Measurements from ENCODE around the gene GADD45A.

GADD45A gene

GRCh38 chr1:67646145-67647035 lies 38.6 kb upstream of the GADD45A start (continued):
- TF ChIP-seq ZNF521 (tag by site-specific recombination; IDR thresholded peaks at IDR 0.05), result no peak
- TF ChIP-seq KLF10 (tag by site-specific recombination; IDR thresholded peaks at IDR 0.05), result no peak
- TF ChIP-seq ZNF132 (tag by site-specific recombination; IDR thresholded peaks at IDR 0.05; ENCODE audit: borderline replicate concordance), result no peak
- no peak for TF ChIP-seq BCL11A (tag by site-specific recombination; IDR thresholded peaks at IDR 0.05; ENCODE audit: low read depth)
- TF ChIP-seq ZNF140 (tag by site-specific recombination; IDR thresholded peaks at IDR 0.05), result no peak
- TF ChIP-seq, protein P1, sequence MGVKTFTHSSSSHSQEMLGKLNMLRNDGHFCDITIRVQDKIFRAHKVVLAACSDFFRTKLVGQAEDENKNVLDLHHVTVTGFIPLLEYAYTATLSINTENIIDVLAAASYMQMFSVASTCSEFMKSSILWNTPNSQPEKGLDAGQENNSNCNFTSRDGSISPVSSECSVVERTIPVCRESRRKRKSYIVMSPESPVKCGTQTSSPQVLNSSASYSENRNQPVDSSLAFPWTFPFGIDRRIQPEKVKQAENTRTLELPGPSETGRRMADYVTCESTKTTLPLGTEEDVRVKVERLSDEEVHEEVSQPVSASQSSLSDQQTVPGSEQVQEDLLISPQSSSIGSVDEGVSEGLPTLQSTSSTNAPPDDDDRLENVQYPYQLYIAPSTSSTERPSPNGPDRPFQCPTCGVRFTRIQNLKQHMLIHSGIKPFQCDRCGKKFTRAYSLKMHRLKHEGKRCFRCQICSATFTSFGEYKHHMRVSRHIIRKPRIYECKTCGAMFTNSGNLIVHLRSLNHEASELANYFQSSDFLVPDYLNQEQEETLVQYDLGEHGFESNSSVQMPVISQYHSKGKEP (tag by site-specific recombination; IDR thresholded peaks at IDR 0.05), result peak; percentile 76; the same call in 1 of the 2 replicates
- no peak for TF ChIP-seq ZNF747 (tag by site-specific recombination; IDR thresholded peaks at IDR 0.05)
- 0 out of 2 replicates have a peak, but pooled peaks have one; percentile 46 for TF ChIP-seq ZNF660 (tag by site-specific recombination; IDR thresholded peaks at IDR 0.05)
- TF ChIP-seq ZSCAN23 (tag by site-specific recombination; IDR thresholded peaks at IDR 0.05), result no peak
- no peak for TF ChIP-seq ZNF777 (tag by site-specific recombination; IDR thresholded peaks at IDR 0.05; ENCODE audit: borderline replicate concordance)
- no peak for TF ChIP-seq ZNF423 (tag by site-specific recombination; IDR thresholded peaks at IDR 0.05)
- TF ChIP-seq ZNF175 (tag by site-specific recombination; IDR thresholded peaks at IDR 0.05), result no peak
- TF ChIP-seq, protein P2, sequence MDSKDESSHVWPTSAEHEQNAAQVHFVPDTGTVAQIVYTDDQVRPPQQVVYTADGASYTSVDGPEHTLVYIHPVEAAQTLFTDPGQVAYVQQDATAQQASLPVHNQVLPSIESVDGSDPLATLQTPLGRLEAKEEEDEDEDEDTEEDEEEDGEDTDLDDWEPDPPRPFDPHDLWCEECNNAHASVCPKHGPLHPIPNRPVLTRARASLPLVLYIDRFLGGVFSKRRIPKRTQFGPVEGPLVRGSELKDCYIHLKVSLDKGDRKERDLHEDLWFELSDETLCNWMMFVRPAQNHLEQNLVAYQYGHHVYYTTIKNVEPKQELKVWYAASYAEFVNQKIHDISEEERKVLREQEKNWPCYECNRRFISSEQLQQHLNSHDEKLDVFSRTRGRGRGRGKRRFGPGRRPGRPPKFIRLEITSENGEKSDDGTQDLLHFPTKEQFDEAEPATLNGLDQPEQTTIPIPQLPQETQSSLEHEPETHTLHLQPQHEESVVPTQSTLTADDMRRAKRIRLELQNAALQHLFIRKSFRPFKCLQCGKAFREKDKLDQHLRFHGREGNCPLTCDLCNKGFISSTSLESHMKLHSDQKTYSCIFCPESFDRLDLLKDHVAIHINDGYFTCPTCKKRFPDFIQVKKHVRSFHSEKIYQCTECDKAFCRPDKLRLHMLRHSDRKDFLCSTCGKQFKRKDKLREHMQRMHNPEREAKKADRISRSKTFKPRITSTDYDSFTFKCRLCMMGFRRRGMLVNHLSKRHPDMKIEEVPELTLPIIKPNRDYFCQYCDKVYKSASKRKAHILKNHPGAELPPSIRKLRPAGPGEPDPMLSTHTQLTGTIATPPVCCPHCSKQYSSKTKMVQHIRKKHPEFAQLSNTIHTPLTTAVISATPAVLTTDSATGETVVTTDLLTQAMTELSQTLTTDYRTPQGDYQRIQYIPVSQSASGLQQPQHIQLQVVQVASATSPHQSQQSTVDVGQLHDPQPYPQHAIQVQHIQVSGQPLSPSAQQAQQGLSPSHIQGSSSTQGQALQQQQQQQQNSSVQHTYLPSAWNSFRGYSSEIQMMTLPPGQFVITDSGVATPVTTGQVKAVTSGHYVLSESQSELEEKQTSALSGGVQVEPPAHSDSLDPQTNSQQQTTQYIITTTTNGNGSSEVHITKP (tag by site-specific recombination; IDR thresholded peaks at IDR 0.05), result no peak
- TF ChIP-seq, protein P3, sequence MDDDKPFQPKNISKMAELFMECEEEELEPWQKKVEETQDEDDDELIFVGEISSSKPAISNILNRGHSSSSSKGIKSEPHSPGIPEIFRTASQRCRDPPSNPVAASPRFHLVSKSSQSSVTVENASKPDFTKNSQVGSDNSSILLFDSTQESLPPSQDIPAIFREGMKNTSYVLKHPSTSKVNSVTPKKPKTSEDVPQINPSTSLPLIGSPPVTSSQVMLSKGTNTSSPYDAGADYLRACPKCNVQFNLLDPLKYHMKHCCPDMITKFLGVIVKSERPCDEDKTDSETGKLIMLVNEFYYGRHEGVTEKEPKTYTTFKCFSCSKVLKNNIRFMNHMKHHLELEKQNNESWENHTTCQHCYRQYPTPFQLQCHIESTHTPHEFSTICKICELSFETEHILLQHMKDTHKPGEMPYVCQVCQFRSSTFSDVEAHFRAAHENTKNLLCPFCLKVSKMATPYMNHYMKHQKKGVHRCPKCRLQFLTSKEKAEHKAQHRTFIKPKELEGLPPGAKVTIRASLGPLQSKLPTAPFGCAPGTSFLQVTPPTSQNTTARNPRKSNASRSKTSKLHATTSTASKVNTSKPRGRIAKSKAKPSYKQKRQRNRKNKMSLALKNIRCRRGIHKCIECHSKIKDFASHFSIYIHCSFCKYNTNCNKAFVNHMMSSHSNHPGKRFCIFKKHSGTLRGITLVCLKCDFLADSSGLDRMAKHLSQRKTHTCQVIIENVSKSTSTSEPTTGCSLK (tag by site-specific recombination; IDR thresholded peaks at IDR 0.05), result no peak
- no peak for TF ChIP-seq ZNF184 (tag by site-specific recombination; IDR thresholded peaks at IDR 0.05)
- TF ChIP-seq ZSCAN5A (tag by site-specific recombination; IDR thresholded peaks at IDR 0.05), result no peak
- no peak for TF ChIP-seq ZBTB1 (tag by site-specific recombination; IDR thresholded peaks at IDR 0.05)
- 0 out of 2 replicates have a peak, but pooled peaks have one; percentile 15 for TF ChIP-seq TCF7L2 (IDR thresholded peaks at IDR 0.05; ENCODE audit: borderline replicate concordance, low read depth, low read length)
- TF ChIP-seq ZNF585B (tag by site-specific recombination; IDR thresholded peaks at IDR 0.05), result no peak
- TF ChIP-seq HOXA7 (CRISPR knock-in tag; IDR thresholded peaks at IDR 0.05; ENCODE audit: borderline replicate concordance), result no peak
- no peak for TF ChIP-seq ZNF561 (tag by site-specific recombination; IDR thresholded peaks at IDR 0.05; ENCODE audit: borderline replicate concordance)
- no peak for TF ChIP-seq ZNF510 (tag by site-specific recombination; IDR thresholded peaks at IDR 0.05; ENCODE audit: insufficient replicate concordance)
- no peak for TF ChIP-seq SP2 (tag by site-specific recombination; IDR thresholded peaks at IDR 0.05)
- TF ChIP-seq ZNF707 (tag by site-specific recombination; IDR thresholded peaks at IDR 0.05), result no peak
- no peak for TF ChIP-seq IKZF3 (tag by site-specific recombination; IDR thresholded peaks at IDR 0.05)
- no peak for TF ChIP-seq GLI2 (tag by site-specific recombination; IDR thresholded peaks at IDR 0.05; ENCODE audit: borderline replicate concordance, low read depth)
- TF ChIP-seq ZNF596 (tag by site-specific recombination; IDR thresholded peaks at IDR 0.05), result peak; percentile 50
- no peak for TF ChIP-seq ZNF623 (tag by site-specific recombination; IDR thresholded peaks at IDR 0.05)
- TF ChIP-seq ZFP3 (tag by site-specific recombination; IDR thresholded peaks at IDR 0.05; ENCODE audit: low read depth), result no peak
